GM18907 (cell line): ENCODE measurements around the gene RAB3IP.

ENCODE experiments used
- ATAC-seq: cut with Tn5 transposase; IDR thresholded peaks from one replicate; pipeline ENCODE4 v1.9.1; 2021; ENCODE audit warnings: mild to moderate bottlenecking, moderate library complexity; ENCODE audit not compliant: unreplicated experiment

The RAB3IP gene

GRCh38 chr12:69738351-69739286, at the start of gene RAB3IP:
TSS of gene RAB3IP (plus strand) at chr12:69738860. CDS start at chr12:69755409, 16,549 bp downstream.
- ATAC-seq: peak; percentile 83

GRCh38 chr12:69689638-69690037, 49.0 kb upstream of the RAB3IP start:
- ATAC-seq: no peak

- no peak for ATAC-seq
These were observed 44.5 kb upstream of the RAB3IP start for GRCh38 chr12:69694123-69694522.

GRCh38 chr12:69698054-69698453, 40.6 kb upstream of the RAB3IP start:
- no peak for ATAC-seq

- ATAC-seq: no peak
These were observed 39.7 kb upstream of the RAB3IP start, which contains the start of gene BEST3 for GRCh38 chr12:69698769-69699540. TSS of gene BEST3 (minus strand) at chr12:69699303. CDS start at chr12:69697798, 1,505 bp downstream.

GRCh38 chr12:69701826-69702225, 36.8 kb upstream of the RAB3IP start:
- no peak for ATAC-seq

- no peak for ATAC-seq
These were observed 35.5 kb upstream of the RAB3IP start for GRCh38 chr12:69703146-69703642.

- ATAC-seq: no peak
These were observed 34.3 kb upstream of the RAB3IP start for GRCh38 chr12:69704357-69704756.

- no peak for ATAC-seq
These were observed 30.0 kb upstream of the RAB3IP start for GRCh38 chr12:69708649-69709048.

GRCh38 chr12:69712826-69713225, 25.8 kb upstream of the RAB3IP start:
- ATAC-seq: no peak

GRCh38 chr12:69714542-69714941, 24.1 kb upstream of the RAB3IP start:
- no peak for ATAC-seq

- ATAC-seq: no peak
These were observed 19.0 kb upstream of the RAB3IP start for GRCh38 chr12:69719336-69720316.

GRCh38 chr12:69720750-69721149, 17.9 kb upstream of the RAB3IP start:
- no peak for ATAC-seq

GRCh38 chr12:69726922-69727321, 11.7 kb upstream of the RAB3IP start:
- no peak for ATAC-seq

GRCh38 chr12:69732088-69732487, 6.6 kb upstream of the RAB3IP start:
- ATAC-seq: no peak

- ATAC-seq: no peak
These were observed 5.0 kb upstream of the RAB3IP start for GRCh38 chr12:69733638-69734037.

GRCh38 chr12:69739287-69740191, 879 bp downstream of the RAB3IP start:
- ATAC-seq: peak; percentile 54

GRCh38 chr12:69744109-69744508, 5.4 kb downstream of the RAB3IP start:
- no peak for ATAC-seq

- ATAC-seq: no peak
These were observed 12.8 kb downstream of the RAB3IP start for GRCh38 chr12:69751476-69751875.
